Loucy (cell line): ENCODE data around the gene PTOV1.

ENCODE experiments used
- H2AFZ ChIP-seq: fragments of 200-600 bp; sonication (generic); 2 replicates; pipeline ENCODE4 v1.6.0; 2016; ENCODE audit warnings: antibody characterized with exemption, mild to moderate bottlenecking, low read length, moderate library complexity
- H3F3A ChIP-seq: fragments of 200-600 bp; 2 replicates; pipeline ENCODE4 v1.6.0; 2016; ENCODE audit warnings: antibody characterized with exemption, low read depth, mild to moderate bottlenecking
- H3K27me3 ChIP-seq: fragments of 200-600 bp; sonication (generic); 2 replicates; pipeline ENCODE4 v1.6.1; 2014; ENCODE audit warnings: low read length, mild to moderate bottlenecking; ENCODE audit not compliant: insufficient read depth, poor library complexity, severe bottlenecking
- H3K36me3 ChIP-seq: fragments of 200-600 bp; sonication (generic); 2 replicates; pipeline ENCODE4 v1.6.1; 2016; ENCODE audit warnings: low read length; ENCODE audit not compliant: insufficient read depth
- H3K4me1 ChIP-seq: fragments of 200-600 bp; sonication (generic); 2 replicates; pipeline ENCODE4 v1.5.1; 2014; ENCODE audit warnings: low read length, mild to moderate bottlenecking; ENCODE audit not compliant: insufficient read depth, poor library complexity, severe bottlenecking
- H3K4me2 ChIP-seq: fragments of 200-600 bp; sonication (generic); 2 replicates; pipeline ENCODE4 v1.6.0; 2014; ENCODE audit warnings: antibody characterized with exemption, low read length, low read depth, mild to moderate bottlenecking; ENCODE audit not compliant: poor library complexity, severe bottlenecking
- H3K4me3 ChIP-seq: fragments of 200-600 bp; sonication (generic); 2 replicates; pipeline ENCODE4 v1.5.1; 2014; ENCODE audit warnings: low read length, mild to moderate bottlenecking, mixed read lengths; ENCODE audit not compliant: poor library complexity, severe bottlenecking
- H3K79me2 ChIP-seq: fragments of 200-600 bp; sonication (generic); 2 replicates; pipeline ENCODE4 v1.6.1; 2014; ENCODE audit warnings: low read length; ENCODE audit not compliant: insufficient read depth
- H3K9ac ChIP-seq: fragments of 200-600 bp; sonication (generic); 2 replicates; pipeline ENCODE4 v1.6.0; 2014; ENCODE audit warnings: mild to moderate bottlenecking, low read depth, low read length, moderate library complexity; ENCODE audit not compliant: poor library complexity, severe bottlenecking
- H3K9me2 ChIP-seq: fragments of 200-600 bp; sonication (generic); replicated peaks from 2 replicates; pipeline ENCODE4 v1.6.1; 2016; ENCODE audit warnings: low read depth, low read length, mixed read lengths
- H3K9me3 ChIP-seq: fragments of 200-600 bp; sonication (generic); 2 replicates; pipeline ENCODE4 v1.6.1; 2014; ENCODE audit warnings: mild to moderate bottlenecking, antibody characterized with exemption, low read length, low read depth; ENCODE audit not compliant: insufficient read depth
- H4K20me1 ChIP-seq: fragments of 200-600 bp; sonication (generic); 2 replicates; pipeline ENCODE4 v1.6.0; 2014; ENCODE audit warnings: antibody characterized with exemption, low read length, mild to moderate bottlenecking; ENCODE audit not compliant: insufficient read depth, poor library complexity, severe bottlenecking
- EZH2phosphoT487 ChIP-seq: fragments of 200-600 bp; IDR thresholded peaks from 2 replicates; pipeline ENCODE4 v1.6.1; 2018; ENCODE audit warnings: antibody characterized with exemption, mild to moderate bottlenecking, moderate library complexity, borderline replicate concordance
- TF ChIP-seq, protein P1 (sequence below): fragments of 200-600 bp; sonication (generic); conservative IDR thresholded peaks from 2 replicates; pipeline ENCODE4 v1.5.1; 2014; ENCODE audit warnings: mild to moderate bottlenecking, antibody characterized with exemption, low read length

Gene PTOV1

DNA sequence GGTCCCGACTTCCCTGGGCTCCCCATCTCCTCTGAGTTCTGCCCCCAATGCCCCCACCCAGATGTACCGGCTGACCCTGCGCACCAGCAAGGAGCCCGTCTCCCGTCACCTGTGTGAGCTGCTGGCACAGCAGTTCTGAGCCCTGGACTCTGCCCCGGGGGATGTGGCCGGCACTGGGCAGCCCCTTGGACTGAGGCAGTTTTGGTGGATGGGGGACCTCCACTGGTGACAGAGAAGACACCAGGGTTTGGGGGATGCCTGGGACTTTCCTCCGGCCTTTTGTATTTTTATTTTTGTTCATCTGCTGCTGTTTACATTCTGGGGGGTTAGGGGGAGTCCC is 44.4 kb upstream of the PTOV1 start:
- H3K27me3 ChIP-seq, result no peaks in the 10 kb centered on the region
- no peak overlapping the region for H3K4me2 ChIP-seq
- H3K9me2 ChIP-seq, result no peaks in the 10 kb centered on the region
- TF ChIP-seq, protein P1, sequence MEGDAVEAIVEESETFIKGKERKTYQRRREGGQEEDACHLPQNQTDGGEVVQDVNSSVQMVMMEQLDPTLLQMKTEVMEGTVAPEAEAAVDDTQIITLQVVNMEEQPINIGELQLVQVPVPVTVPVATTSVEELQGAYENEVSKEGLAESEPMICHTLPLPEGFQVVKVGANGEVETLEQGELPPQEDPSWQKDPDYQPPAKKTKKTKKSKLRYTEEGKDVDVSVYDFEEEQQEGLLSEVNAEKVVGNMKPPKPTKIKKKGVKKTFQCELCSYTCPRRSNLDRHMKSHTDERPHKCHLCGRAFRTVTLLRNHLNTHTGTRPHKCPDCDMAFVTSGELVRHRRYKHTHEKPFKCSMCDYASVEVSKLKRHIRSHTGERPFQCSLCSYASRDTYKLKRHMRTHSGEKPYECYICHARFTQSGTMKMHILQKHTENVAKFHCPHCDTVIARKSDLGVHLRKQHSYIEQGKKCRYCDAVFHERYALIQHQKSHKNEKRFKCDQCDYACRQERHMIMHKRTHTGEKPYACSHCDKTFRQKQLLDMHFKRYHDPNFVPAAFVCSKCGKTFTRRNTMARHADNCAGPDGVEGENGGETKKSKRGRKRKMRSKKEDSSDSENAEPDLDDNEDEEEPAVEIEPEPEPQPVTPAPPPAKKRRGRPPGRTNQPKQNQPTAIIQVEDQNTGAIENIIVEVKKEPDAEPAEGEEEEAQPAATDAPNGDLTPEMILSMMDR, result no peak
- no peak for TF ChIP-seq EZH2phosphoT487
- no peaks in the 10 kb centered on the region for H3K9me3 ChIP-seq
- peaks cover 28% of the 10 kb centered on the region; the same call in 1 of the 2 replicates for H3K36me3 ChIP-seq
- no peaks in the 10 kb centered on the region for H4K20me1 ChIP-seq
- no peaks in the 10 kb centered on the region for H3F3A ChIP-seq
- H3K79me2 ChIP-seq, result no peaks in the 10 kb centered on the region
- H3K4me3 ChIP-seq, result no peak overlapping the region
- no peak overlapping the region for H2AFZ ChIP-seq
- H3K4me1 ChIP-seq, result no peaks in the 10 kb centered on the region
- H3K9ac ChIP-seq, result no peak overlapping the region

DNA sequence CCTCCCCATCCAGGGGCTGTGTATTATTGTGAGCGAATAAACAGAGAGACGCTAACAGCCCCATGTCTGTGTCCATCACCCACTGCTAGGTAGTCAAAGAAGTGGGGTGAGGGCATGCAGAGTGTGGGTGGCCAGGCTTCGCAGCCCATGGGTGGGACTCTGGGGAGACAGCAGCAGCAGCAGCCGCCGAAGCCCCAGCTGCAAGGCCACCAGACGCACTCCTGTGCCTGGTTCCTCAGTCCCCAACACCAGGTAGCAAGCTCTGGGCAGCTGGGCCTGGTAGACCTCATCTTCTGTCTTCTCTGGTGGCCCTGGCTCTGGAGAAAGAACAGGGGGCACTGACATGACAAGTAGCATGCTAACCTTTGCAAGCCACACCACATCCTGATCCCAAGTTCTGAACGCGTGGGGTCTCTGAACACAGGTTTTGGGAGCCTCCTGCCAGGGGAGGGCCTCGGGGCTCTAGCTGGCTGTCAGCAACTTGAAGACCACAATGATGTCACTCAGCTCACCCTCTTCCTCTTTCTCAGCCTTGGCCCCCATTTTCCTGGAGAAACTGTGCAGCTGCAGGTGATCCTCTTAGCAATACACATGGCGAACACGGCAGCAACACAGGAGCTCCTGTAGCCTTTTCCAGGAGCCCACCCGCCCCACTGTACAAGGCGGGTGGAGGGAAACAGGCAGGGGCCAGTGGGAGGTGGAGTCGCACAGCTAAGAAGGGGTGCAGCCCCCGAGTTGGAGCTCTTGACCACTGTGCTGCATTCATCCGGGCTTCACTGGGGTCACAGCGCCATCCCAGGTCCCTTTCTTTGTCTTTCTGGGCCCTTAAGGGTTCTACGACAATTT is 43.7 kb upstream of the PTOV1 start:
- Histone ChIP-seq H3K4me1 (peaks cover 4% of the 10 kb centered on the region), H3K36me3 (peaks cover 22% of the 10 kb centered on the region; the same call in 1 of the 2 replicates), H3K27me3 (no peaks in the 10 kb centered on the region), H3K9ac (no peak overlapping the region), H3K79me2 (no peaks in the 10 kb centered on the region), H3F3A (no peaks in the 10 kb centered on the region), H3K4me2 (no peak overlapping the region), H2AFZ (no peak overlapping the region), H3K9me2 (no peaks in the 10 kb centered on the region), H3K4me3 (no peak overlapping the region), H3K9me3 (no peaks in the 10 kb centered on the region), H4K20me1 (no peaks in the 10 kb centered on the region)
- TF ChIP-seq, protein P1, result no peak
- no peak for TF ChIP-seq EZH2phosphoT487

DNA sequence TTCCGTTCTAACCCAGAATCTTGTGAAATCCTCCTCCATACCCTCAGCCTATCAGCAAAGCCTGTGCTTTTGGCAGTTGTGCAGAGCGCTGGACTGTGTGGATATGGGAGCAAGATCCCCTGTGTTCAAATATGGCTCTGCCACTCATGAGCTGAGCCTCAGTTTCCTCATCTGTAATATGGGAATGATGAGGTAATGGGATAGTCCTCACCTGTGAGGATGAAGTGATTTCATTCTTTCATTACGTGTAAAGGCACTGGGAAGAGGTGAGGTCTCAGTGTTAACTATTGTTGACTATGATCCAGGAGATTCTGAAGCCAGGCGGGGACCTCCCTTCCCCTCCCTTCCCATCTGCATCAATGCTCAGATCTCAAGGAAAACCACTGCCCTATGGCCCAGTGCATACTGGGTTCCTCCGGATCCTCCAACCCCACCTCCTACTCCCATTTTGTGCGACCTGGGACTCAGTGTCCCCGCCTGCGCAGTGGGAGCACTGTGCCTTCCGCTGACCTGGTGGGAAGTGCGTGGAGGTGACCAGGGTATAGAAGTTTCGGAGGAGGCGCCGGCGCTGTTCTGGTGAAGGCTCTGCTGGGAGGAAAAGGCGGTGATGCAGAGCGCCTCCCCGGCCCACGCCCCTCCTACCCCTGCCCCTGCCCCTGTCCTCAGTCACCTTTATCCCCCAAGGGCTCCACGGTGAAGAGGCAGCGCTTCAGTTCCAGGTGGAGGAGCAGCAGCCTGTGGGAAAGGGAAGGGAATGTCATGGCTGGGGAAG is 42.9 kb upstream of the PTOV1 start:
- H2AFZ ChIP-seq, result no peak overlapping the region
- H3K36me3 ChIP-seq, result peaks cover 16% of the 10 kb centered on the region; the same call in 1 of the 2 replicates
- no peak overlapping the region for H3K4me3 ChIP-seq

More for the DNA sequence above, 42.9 kb upstream of the PTOV1 start:
- H3F3A ChIP-seq, result no peaks in the 10 kb centered on the region
- no peaks in the 10 kb centered on the region for H4K20me1 ChIP-seq
- no peak for TF ChIP-seq EZH2phosphoT487
- TF ChIP-seq, protein P1, result no peak
- no peaks in the 10 kb centered on the region for H3K27me3 ChIP-seq
- H3K79me2 ChIP-seq, result no peaks in the 10 kb centered on the region
- H3K4me1 ChIP-seq, result peaks cover 9% of the 10 kb centered on the region
- no peaks in the 10 kb centered on the region for H3K9me2 ChIP-seq
- no peak overlapping the region for H3K4me2 ChIP-seq
- H3K9me3 ChIP-seq, result no peaks in the 10 kb centered on the region
- no peak overlapping the region for H3K9ac ChIP-seq
